SK-N-SH treated with all-trans-retinoic acid at 6 μM for 48 hours (cell line): ENCODE measurements around the gene SLC37A2.

Experiments used
- ATAC-seq: fragments of 200-7000 bp; cut with Tn5 transposase; 3 replicates; pipeline ENCODE4 v1.9.1; 2020; ENCODE audit warnings: mild to moderate bottlenecking, moderate library complexity
- ARNTL ChIP-seq: fragments of 450-650 bp; formaldehyde crosslinking; IDR thresholded peaks from 2 replicates; pipeline ENCODE4 v1.5.0; 2020; ENCODE audit warnings: low read depth, mild to moderate bottlenecking, moderate library complexity, borderline replicate concordance
- BACH2 ChIP-seq: fragments of 250-450 bp; sonication (Bioruptor Pico); IDR thresholded peaks from 2 replicates; pipeline ENCODE4 v1.9.0; 2021; ENCODE audit warnings: mild to moderate bottlenecking, borderline replicate concordance
- CREB5 ChIP-seq: fragments of 250-450 bp; sonication (Bioruptor Pico); IDR thresholded peaks from 2 replicates; pipeline ENCODE4 v1.5.1; 2020; ENCODE audit warnings: low read depth, mild to moderate bottlenecking, moderate library complexity
- CSDC2 ChIP-seq: fragments of 250-450 bp; sonication (Bioruptor Pico); IDR thresholded peaks from 2 replicates; pipeline ENCODE4 v1.5.0; 2020; ENCODE audit warnings: mild to moderate bottlenecking, moderate library complexity
- CSRNP3 ChIP-seq: fragments of 250-450 bp; sonication (Bioruptor Pico); IDR thresholded peaks from 2 replicates; pipeline ENCODE4 v1.5.1; 2021; ENCODE audit warnings: mild to moderate bottlenecking, moderate library complexity
- ESRRG ChIP-seq: fragments of 250-450 bp; sonication (Bioruptor Pico); IDR thresholded peaks from 2 replicates; pipeline ENCODE4 v1.6.1; 2021; ENCODE audit warnings: mild to moderate bottlenecking
- GLIS3 ChIP-seq: fragments of 250-450 bp; sonication (Bioruptor Pico); IDR thresholded peaks from 2 replicates; pipeline ENCODE4 v1.5.0; 2020; ENCODE audit warnings: mild to moderate bottlenecking, moderate library complexity
- ISL1 ChIP-seq: fragments of 250-450 bp; sonication (Bioruptor Pico); IDR thresholded peaks from 2 replicates; pipeline ENCODE4 v2.1.2; 2022; ENCODE audit warnings: mild to moderate bottlenecking, moderate library complexity
- OSR1 ChIP-seq: fragments of 250-450 bp; sonication (Bioruptor Pico); IDR thresholded peaks from 2 replicates; pipeline ENCODE4 v1.8.0; 2022; ENCODE audit warnings: moderate library complexity, mild to moderate bottlenecking, inconsistent platforms
- PATZ1 ChIP-seq: fragments of 250-450 bp; sonication (Bioruptor Pico); IDR thresholded peaks from 2 replicates; pipeline ENCODE4 v1.8.0; 2020; ENCODE audit warnings: mild to moderate bottlenecking, moderate library complexity, borderline replicate concordance
- PPARA ChIP-seq: fragments of 250-450 bp; sonication (Bioruptor Pico); IDR thresholded peaks from 2 replicates; pipeline ENCODE4 v1.5.0; 2020; ENCODE audit warnings: mild to moderate bottlenecking, borderline replicate concordance
- RARB ChIP-seq: fragments of 250-450 bp; sonication (Bioruptor Pico); IDR thresholded peaks from 2 replicates; pipeline ENCODE4 v1.8.0; 2021; ENCODE audit warnings: mild to moderate bottlenecking, moderate library complexity
- SNAI2 ChIP-seq: fragments of 250-450 bp; sonication (Bioruptor Pico); IDR thresholded peaks from 2 replicates; pipeline ENCODE4 v1.5.0; 2020; ENCODE audit warnings: mild to moderate bottlenecking, moderate library complexity
- TCF4 ChIP-seq: fragments of 250-450 bp; sonication (Bioruptor Pico); IDR thresholded peaks from 2 replicates; pipeline ENCODE4 v1.8.0; 2021; ENCODE audit warnings: mild to moderate bottlenecking, moderate library complexity, borderline replicate concordance
- TOX ChIP-seq: fragments of 250-450 bp; sonication (Bioruptor Pico); IDR thresholded peaks from 2 replicates; pipeline ENCODE4 v1.8.0; 2021; ENCODE audit warnings: mild to moderate bottlenecking, moderate library complexity, borderline replicate concordance
- ZC3H10 ChIP-seq: fragments of 250-450 bp; sonication (Bioruptor Pico); IDR thresholded peaks from 2 replicates; pipeline ENCODE4 v1.5.1; 2021; ENCODE audit warnings: mild to moderate bottlenecking, moderate library complexity
- ZFP3 ChIP-seq: fragments of 250-450 bp; sonication (Bioruptor Pico); IDR thresholded peaks from 2 replicates; pipeline ENCODE4 v1.5.0; 2020; ENCODE audit warnings: mild to moderate bottlenecking, moderate library complexity
- ZFP30 ChIP-seq: fragments of 450-650 bp; formaldehyde crosslinking; IDR thresholded peaks from 2 replicates; pipeline ENCODE4 v1.5.0; 2022; ENCODE audit warnings: mild to moderate bottlenecking, moderate library complexity
- ZNF565 ChIP-seq: fragments of 450-650 bp; formaldehyde crosslinking; conservative IDR thresholded peaks from 2 replicates; pipeline ENCODE4 v1.5.0; 2020; ENCODE audit warnings: low read depth, mild to moderate bottlenecking, moderate library complexity
- ZNF70 ChIP-seq: fragments of 450-650 bp; formaldehyde crosslinking; IDR thresholded peaks from 2 replicates; pipeline ENCODE4 v1.5.0; 2020; ENCODE audit warnings: mild to moderate bottlenecking, moderate library complexity
- ZNF8 ChIP-seq: fragments of 450-650 bp; formaldehyde crosslinking; IDR thresholded peaks from 2 replicates; pipeline ENCODE4 v1.5.0; 2020; ENCODE audit warnings: mild to moderate bottlenecking, moderate library complexity
- TF ChIP-seq, protein P1 (sequence below): fragments of 250-450 bp; sonication (Bioruptor Pico); IDR thresholded peaks from 2 replicates; pipeline ENCODE4 v1.8.0; 2021; ENCODE audit warnings: low read depth, mild to moderate bottlenecking, moderate library complexity, borderline replicate concordance

The SLC37A2 gene

DNA sequence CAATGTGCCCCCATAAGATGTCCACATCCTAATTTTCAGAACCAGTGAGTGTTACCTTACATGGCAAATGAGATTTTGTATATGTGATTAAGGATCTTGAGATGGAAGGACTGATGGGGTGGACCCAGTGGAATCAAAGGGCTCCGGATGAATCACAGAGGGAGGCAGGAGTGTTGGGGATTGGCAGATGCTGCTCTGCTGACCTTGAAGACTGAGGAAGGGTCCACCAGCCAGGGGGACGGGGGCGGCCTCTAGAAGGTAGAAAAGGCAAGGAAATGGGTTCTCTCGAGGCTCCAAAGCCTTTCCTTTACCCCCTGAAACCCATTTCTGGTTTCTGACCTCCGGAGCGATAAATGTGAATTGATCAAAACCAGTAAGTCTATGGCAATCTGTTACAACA lies 29.6 kb downstream of the SLC37A2 start:
- TF ChIP-seq SNAI2 (CRISPR knock-in tag) (no peak), ZNF70 (CRISPR knock-in tag) (no peak), ZC3H10 (no peak), ZNF8 (CRISPR knock-in tag) (no peak), ISL1 (CRISPR knock-in tag) (no peak), CSRNP3 (CRISPR knock-in tag) (no peak), TCF4 (CRISPR knock-in tag) (no peak), RARB (CRISPR knock-in tag) (no peak), ESRRG (CRISPR knock-in tag) (no peak), ZNF565 (CRISPR knock-in tag) (no peak), ZFP3 (no peak), CREB5 (CRISPR knock-in tag) (no peak), ARNTL (CRISPR knock-in tag) (no peak), BACH2 (no peak), CSDC2 (CRISPR knock-in tag) (no peak), ZFP30 (CRISPR knock-in tag) (no peak)
- TF ChIP-seq, protein P1, sequence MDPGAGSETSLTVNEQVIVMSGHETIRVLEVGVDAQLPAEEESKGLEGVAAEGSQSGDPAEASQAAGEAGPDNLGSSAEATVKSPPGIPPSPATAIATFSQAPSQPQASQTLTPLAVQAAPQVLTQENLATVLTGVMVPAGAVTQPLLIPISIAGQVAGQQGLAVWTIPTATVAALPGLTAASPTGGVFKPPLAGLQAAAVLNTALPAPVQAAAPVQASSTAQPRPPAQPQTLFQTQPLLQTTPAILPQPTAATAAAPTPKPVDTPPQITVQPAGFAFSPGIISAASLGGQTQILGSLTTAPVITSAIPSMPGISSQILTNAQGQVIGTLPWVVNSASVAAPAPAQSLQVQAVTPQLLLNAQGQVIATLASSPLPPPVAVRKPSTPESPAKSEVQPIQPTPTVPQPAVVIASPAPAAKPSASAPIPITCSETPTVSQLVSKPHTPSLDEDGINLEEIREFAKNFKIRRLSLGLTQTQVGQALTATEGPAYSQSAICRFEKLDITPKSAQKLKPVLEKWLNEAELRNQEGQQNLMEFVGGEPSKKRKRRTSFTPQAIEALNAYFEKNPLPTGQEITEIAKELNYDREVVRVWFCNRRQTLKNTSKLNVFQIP (CRISPR knock-in tag) = no peak
- TF ChIP-seq, all 23 proteins: peak for 0
- no peak for ATAC-seq

- TF ChIP-seq ZC3H10 (no peak), GLIS3 (CRISPR knock-in tag) (no peak), ESRRG (CRISPR knock-in tag) (no peak), SNAI2 (CRISPR knock-in tag) (no peak), PPARA (CRISPR knock-in tag) (no peak), ISL1 (CRISPR knock-in tag) (no peak), ARNTL (CRISPR knock-in tag) (no peak), TOX (CRISPR knock-in tag) (no peak), TCF4 (CRISPR knock-in tag) (no peak), ZNF565 (CRISPR knock-in tag) (no peak)
- TF ChIP-seq, all 23 proteins: peak for 0
- ATAC-seq = no peak
Measured at GRCh38 chr11:125093502-125093901, 30.4 kb downstream of the SLC37A2 start.

- no peak for ATAC-seq
- no peak for TF ChIP-seq ZFP30 (CRISPR knock-in tag)
Measured at GRCh38 chr11:125094731-125095130, 31.6 kb downstream of the SLC37A2 start.

DNA sequence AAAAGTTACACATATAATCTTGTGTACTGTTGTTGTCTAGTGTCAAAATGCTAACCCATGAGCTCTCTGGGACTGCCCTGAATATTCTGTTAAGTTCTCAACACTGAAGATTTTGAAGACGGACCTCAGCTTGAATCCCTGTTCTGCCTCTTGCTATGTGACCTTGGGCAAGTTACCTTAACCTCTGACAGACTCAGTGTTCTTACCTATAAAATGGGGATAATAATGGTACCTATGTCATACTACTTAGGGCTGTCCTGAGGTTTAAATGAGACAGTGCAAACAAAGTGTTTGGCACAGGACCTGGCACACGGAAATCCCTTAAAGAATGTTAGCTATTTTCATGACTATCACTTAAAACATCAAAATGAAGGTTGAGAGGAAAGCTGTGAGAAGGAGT lies 37.0 kb downstream of the SLC37A2 start:
- TF ChIP-seq CSRNP3 (CRISPR knock-in tag) (no peak), GLIS3 (CRISPR knock-in tag) (no peak), TCF4 (CRISPR knock-in tag) (no peak), ARNTL (CRISPR knock-in tag) (no peak), ZC3H10 (no peak), ZFP3 (no peak), BACH2 (no peak), OSR1 (CRISPR knock-in tag) (no peak), PPARA (CRISPR knock-in tag) (no peak), PATZ1 (no peak), ZFP30 (CRISPR knock-in tag) (no peak), ISL1 (CRISPR knock-in tag) (no peak), SNAI2 (CRISPR knock-in tag) (no peak), CSDC2 (CRISPR knock-in tag) (no peak), ZNF8 (CRISPR knock-in tag) (no peak)
- no peak for ATAC-seq
